NB4 (cell line): ENCODE measurements around the gene RNF126.
A peak's percentile ranks its signal among the peaks of the same experiment; 100 is the strongest.
"Not testable (repeated sequence)": the region's sequence is repeated elsewhere in the genome, so short reads cannot be mapped to it uniquely, and the experiment has no call there.

Experiments
- DNase-seq: peaks from one replicate; pipeline ENCODE4 v3.0.0; 2010; ENCODE audit warnings: low read depth
- H3K4me3 ChIP-seq: one replicate; pipeline ENCODE4 v1.5.1; 2011; ENCODE audit warnings: mild to moderate bottlenecking, low read depth, low read length, moderate library complexity
- MYC ChIP-seq: IDR thresholded peaks from 2 replicates; pipeline ENCODE4 v1.6.1; 2011; ENCODE audit warnings: low read depth, low read length
- POLR2A ChIP-seq: IDR thresholded peaks from 2 replicates; pipeline ENCODE4 v1.6.1; 2011; ENCODE audit warnings: mild to moderate bottlenecking; ENCODE audit not compliant: insufficient read length; ENCODE audit errors: extremely low read depth
- TF ChIP-seq, protein P1 (sequence below): IDR thresholded peaks from one replicate; pipeline ENCODE4 v1.5.1; 2012; ENCODE audit warnings: low read depth, low read length
- TF ChIP-seq, protein P2 (sequence below): IDR thresholded peaks from 2 replicates; pipeline ENCODE4 v1.6.1; 2011; ENCODE audit warnings: low read depth, low read length

Gene RNF126

GRCh38 chr19:676339-677105 lies 13.5 kb upstream of the RNF126 start, which contains the start of gene FSTL3:
Gene FSTL3 (plus strand): TSS chr19:676392. CDS start chr19:676424, 32 bp downstream.
- TF ChIP-seq, protein P1, sequence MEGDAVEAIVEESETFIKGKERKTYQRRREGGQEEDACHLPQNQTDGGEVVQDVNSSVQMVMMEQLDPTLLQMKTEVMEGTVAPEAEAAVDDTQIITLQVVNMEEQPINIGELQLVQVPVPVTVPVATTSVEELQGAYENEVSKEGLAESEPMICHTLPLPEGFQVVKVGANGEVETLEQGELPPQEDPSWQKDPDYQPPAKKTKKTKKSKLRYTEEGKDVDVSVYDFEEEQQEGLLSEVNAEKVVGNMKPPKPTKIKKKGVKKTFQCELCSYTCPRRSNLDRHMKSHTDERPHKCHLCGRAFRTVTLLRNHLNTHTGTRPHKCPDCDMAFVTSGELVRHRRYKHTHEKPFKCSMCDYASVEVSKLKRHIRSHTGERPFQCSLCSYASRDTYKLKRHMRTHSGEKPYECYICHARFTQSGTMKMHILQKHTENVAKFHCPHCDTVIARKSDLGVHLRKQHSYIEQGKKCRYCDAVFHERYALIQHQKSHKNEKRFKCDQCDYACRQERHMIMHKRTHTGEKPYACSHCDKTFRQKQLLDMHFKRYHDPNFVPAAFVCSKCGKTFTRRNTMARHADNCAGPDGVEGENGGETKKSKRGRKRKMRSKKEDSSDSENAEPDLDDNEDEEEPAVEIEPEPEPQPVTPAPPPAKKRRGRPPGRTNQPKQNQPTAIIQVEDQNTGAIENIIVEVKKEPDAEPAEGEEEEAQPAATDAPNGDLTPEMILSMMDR: no peak
- TF ChIP-seq MYC: no peak
- TF ChIP-seq, protein P2, sequence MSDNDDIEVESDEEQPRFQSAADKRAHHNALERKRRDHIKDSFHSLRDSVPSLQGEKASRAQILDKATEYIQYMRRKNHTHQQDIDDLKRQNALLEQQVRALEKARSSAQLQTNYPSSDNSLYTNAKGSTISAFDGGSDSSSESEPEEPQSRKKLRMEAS: no peak
- no peak for TF ChIP-seq POLR2A
- DNase-seq: no peak
- no peak within 1 kb of the TSS for H3K4me3 ChIP-seq

GRCh38 chr19:676007-676338 lies 13.0 kb upstream of the RNF126 start:
- no peak overlapping the region for H3K4me3 ChIP-seq
- TF ChIP-seq, protein P1: no peak
- TF ChIP-seq POLR2A (no peak), MYC (no peak)
- TF ChIP-seq, protein P2: no peak

DNA sequence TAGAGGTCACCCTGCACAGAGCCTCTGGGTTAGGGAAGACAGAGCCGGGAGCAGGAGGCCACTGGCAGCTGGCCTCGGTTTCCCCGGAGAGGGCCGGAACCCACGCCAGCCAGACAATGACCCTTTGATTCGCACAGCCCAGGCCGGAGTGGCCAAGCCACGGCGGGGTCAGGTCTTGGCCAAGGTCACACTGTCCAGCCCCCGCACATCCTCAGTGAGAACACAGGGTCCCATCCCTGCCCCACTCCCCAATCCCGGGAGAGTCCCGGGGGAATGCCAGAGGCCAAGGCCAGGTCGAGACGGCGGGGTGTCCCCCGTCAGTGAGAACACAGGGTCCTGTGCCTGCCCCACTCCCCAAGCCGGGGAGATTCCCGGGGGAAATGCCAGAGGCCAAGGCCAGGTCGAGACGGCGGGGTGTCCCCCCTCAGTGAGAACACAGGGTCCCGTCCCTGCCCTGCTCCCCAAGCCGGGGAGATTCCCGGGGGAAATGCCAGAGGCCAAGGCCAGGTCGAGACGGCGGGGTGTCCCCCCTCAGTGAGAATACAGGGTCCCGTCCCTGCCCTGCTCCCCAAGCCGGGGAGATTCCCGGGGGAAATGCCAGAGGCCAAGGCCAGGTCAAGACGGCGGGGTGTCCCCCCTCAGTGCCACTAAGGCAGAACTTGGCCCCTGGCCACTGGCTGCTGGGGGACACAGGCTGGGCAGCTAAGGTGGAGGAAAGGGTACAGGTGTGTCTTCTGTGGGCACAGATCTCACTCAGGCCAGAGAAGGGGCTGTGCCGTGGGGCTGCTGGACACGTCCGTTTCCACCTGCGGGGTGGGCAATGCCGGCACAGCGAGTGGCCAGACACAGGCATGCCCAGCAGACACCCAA lies 11.5 kb upstream of the RNF126 start:
- H3K4me3 ChIP-seq: no peak overlapping the region
- no peak for DNase-seq
- no peak for TF ChIP-seq MYC

More at GRCh38 chr19:676007-676338, 13.0 kb upstream of the RNF126 start:
- no peak for DNase-seq

- TF ChIP-seq, protein P1: no peak
- TF ChIP-seq, protein P2: no peak
- TF ChIP-seq MYC: no peak
- H3K4me3 ChIP-seq: no peak overlapping the region
- DNase-seq: no peak
These were observed 7.6 kb upstream of the RNF126 start for GRCh38 chr19:670609-671075.

GRCh38 chr19:668675-669434 lies 5.8 kb upstream of the RNF126 start:
- H3K4me3 ChIP-seq: not testable (repeated sequence)
- DNase-seq: peak; percentile 72

GRCh38 chr19:666985-667573 lies 4.1 kb upstream of the RNF126 start:
- not testable (repeated sequence) for DNase-seq, H3K4me3 ChIP-seq

DNA sequence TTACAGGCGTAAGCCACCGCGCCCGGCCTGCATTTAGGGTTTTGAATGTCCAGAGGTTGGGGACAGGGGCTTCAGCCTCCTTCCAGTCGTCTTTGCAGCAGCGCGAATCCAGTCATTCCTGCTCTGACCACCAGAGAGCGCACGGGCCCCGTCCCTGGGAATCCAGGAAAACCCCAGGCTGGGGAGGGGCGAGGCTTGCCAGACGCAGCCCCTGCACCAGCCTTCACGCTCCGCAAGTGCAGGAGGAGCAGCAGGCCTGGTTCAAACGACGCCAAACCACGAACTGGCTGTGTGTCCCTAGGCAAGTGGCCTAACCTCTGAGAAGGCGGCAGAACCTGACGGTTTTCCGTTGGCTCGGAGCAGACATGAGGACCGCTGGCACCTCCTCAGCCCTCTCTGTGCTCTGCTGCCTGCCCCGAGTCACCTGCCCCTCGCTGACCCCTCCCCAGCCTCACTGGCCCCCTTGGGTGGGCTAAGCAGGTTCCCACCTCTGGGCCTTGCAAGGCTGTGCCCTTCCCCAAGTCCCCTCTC lies 2.0 kb upstream of the RNF126 start:
- H3K4me3 ChIP-seq: no peak overlapping the region
- peak; percentile 82 for DNase-seq
- no peak for TF ChIP-seq MYC
- no peak for TF ChIP-seq POLR2A
- TF ChIP-seq, protein P1: peak; percentile 62
- TF ChIP-seq, protein P2: peak; percentile 57
